Lower leg skin (tissue), 4 donors: ENCODE results near the gene NUAK1. TPM values are rescaled to one million over a fixed set of nuclear protein-coding genes. Genes with fewer than 3 reads are reported as not detected.
A peak's percentile ranks its signal among the peaks of the same experiment; 100 is the strongest.

Experiments used
- DNase-seq, 2 donors: peaks; one replicate each; pipeline ENCODE4 v3.0.0-alpha.2; 2019; ENCODE audit warnings: low spot score in 2 of 2
- H3K4me3 ChIP-seq: fragments of 200-600 bp; sonication (generic); 2 replicates; pipeline ENCODE4 v1.5.1; 2017; ENCODE audit warnings: mild to moderate bottlenecking, low read depth; ENCODE audit not compliant: poor library complexity, severe bottlenecking
- POLR2A ChIP-seq, 2 donors: fragments of 450-650 bp; IDR thresholded peaks; one replicate each; pipeline ENCODE4 v1.6.1; 2016 to 2017; ENCODE audit warnings: antibody characterized with exemption in 2 of 2, mild to moderate bottlenecking in 1 of 2, moderate library complexity in 1 of 2
- WGBS, 2 donors: methylation state at CpG; one replicate each; pipeline ENCODE4 v1.1.5; 2018; 5-methylcytosine and 5-hydroxymethylcytosine counted together
- intact Hi-C: fragments of 100-400 bp; cut with DNase I; formaldehyde crosslinking; loops from one replicate; pipeline ENCODE4 v1.15.0; 2023; ENCODE audit warnings: low total_unique reads
- total RNA-seq, 4 donors: library from RNA; depleted of rRNA; stranded (reverse); fragments of >200 nt; gene quantifications; one replicate each; pipeline ENCODE4 v1.1.0, GENCODE V29; 2016
- TF ChIP-seq, protein P1 (sequence below), 3 donors: fragments of 450-650 bp; IDR thresholded peaks; one replicate each; pipeline ENCODE4 v1.5.1; 2016; ENCODE audit warnings: antibody characterized with exemption in 3 of 3, mild to moderate bottlenecking in 3 of 3, moderate library complexity in 2 of 3

NUAK1 gene
- total RNA-seq, 4 donors from 2014 or later = 23.9 to 66.1 (median 42.3) TPM

GRCh38 chr12:106170285-106170684, 31.5 kb upstream of the NUAK1 start:
- intact Hi-C loops = no loop called here
- WGBS, 2 donors = 48 to 55% methylated on average over 4 of the region's 4 CpGs
- no peak overlapping the region for H3K4me3 ChIP-seq
- no peak for TF ChIP-seq POLR2A (IDR thresholded peaks at IDR 0.05)
- TF ChIP-seq, protein P1, sequence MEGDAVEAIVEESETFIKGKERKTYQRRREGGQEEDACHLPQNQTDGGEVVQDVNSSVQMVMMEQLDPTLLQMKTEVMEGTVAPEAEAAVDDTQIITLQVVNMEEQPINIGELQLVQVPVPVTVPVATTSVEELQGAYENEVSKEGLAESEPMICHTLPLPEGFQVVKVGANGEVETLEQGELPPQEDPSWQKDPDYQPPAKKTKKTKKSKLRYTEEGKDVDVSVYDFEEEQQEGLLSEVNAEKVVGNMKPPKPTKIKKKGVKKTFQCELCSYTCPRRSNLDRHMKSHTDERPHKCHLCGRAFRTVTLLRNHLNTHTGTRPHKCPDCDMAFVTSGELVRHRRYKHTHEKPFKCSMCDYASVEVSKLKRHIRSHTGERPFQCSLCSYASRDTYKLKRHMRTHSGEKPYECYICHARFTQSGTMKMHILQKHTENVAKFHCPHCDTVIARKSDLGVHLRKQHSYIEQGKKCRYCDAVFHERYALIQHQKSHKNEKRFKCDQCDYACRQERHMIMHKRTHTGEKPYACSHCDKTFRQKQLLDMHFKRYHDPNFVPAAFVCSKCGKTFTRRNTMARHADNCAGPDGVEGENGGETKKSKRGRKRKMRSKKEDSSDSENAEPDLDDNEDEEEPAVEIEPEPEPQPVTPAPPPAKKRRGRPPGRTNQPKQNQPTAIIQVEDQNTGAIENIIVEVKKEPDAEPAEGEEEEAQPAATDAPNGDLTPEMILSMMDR (IDR thresholded peaks at IDR 0.05) = no peak
- DNase-seq = peak; percentile 55 to 88

GRCh38 chr12:106163712-106164111, 25.0 kb upstream of the NUAK1 start:
- intact Hi-C loops = no loop called here
- TF ChIP-seq, protein P1 (IDR thresholded peaks at IDR 0.05) = no peak
- TF ChIP-seq POLR2A (IDR thresholded peaks at IDR 0.05) = no peak
- 100% methylated on average over 2 to 3 of the region's 3 CpGs for WGBS, 2 donors
- no peak for DNase-seq
- no peak overlapping the region for H3K4me3 ChIP-seq

DNA sequence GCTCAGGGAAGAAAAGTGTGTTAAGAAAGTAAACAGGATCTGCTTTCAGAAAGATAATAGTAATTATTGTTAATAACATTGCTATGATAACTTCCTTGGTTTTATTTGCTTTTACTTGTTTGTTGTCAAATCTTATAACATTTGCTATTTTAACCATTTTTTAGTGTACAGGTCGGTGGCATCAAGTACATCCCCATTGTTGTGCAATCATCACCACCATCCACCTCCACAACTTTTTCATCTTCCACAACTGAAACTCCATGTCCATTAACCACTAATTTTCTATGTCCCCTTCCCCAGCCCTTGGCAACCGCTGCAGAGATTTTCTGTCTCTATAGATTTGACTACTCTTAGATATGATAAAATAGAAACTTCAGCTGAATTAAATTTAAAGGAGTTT, 22.7 kb upstream of the NUAK1 start:
- intact Hi-C loops = no loop called here
- no peak overlapping the region for H3K4me3 ChIP-seq
- WGBS, 2 donors = 82 to 89% methylated on average over 2 of the region's 2 CpGs
- TF ChIP-seq, protein P1 (IDR thresholded peaks at IDR 0.05) = no peak
- TF ChIP-seq POLR2A (IDR thresholded peaks at IDR 0.05) = no peak
- DNase-seq = no peak

GRCh38 chr12:106160915-106161314, 22.2 kb upstream of the NUAK1 start:
- H3K4me3 ChIP-seq = no peak overlapping the region
- TF ChIP-seq POLR2A (IDR thresholded peaks at IDR 0.05) = no peak
- TF ChIP-seq, protein P1 (IDR thresholded peaks at IDR 0.05) = no peak
- DNase-seq = no peak
- intact Hi-C loops = no loop called here
- WGBS, 2 donors = 83 to 100% methylated on average over 1 of the region's 1 CpG

- H3K4me3 ChIP-seq = no peak overlapping the region
- intact Hi-C loops = no loop called here
- DNase-seq = no peak
- 97 to 100% methylated on average over 2 of the region's 2 CpGs for WGBS, 2 donors
- no peak for TF ChIP-seq POLR2A (IDR thresholded peaks at IDR 0.05)
- TF ChIP-seq, protein P1 (IDR thresholded peaks at IDR 0.05) = no peak
Measured at GRCh38 chr12:106157802-106158201, 19.0 kb upstream of the NUAK1 start.

DNA sequence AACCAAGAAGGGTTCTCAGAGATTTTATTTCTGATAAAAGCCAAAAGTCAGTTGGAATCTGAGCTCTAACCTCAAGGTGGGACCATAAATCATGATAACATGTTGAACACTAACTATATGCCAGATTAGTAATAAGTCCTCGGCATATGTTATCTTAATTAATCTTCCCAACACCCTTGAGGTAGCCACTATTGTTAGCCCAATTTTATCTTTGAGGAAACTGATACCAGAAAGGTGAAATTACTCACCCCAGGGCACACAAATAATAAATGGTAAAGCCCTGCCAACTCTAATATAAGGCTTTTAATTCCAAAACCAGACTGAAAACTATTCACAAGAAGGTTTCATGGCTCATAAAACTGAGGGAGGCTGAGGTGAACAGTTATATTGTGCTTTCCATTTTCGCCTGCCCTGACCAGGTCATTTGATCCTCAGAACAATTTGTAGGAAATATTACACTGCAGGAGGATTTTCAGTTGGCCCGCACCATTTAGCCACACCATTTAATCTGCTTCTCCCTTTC, 16.1 kb upstream of the NUAK1 start:
- intact Hi-C loops = no loop called here
- WGBS, 2 donors = 58 to 73% methylated on average over 3 of the region's 3 CpGs
- H3K4me3 ChIP-seq = no peak overlapping the region
- TF ChIP-seq, protein P1 (IDR thresholded peaks at IDR 0.05) = no peak
- TF ChIP-seq POLR2A (IDR thresholded peaks at IDR 0.05) = no peak
- no peak for DNase-seq
